Trophoblast cell (in vitro differentiated cells and primary cell): ENCODE measurements around the gene ESR2.

ENCODE experiments used
- DNase-seq, 2 donors: peaks; one replicate each; pipeline ENCODE4 v3.0.0-alpha.2; 2016
- H2AFZ ChIP-seq: 2 replicates; pipeline ENCODE4 v1.6.1; 2013; ENCODE audit warnings: low read length, moderate library complexity, mild to moderate bottlenecking; ENCODE audit not compliant: insufficient read depth, poor library complexity
- H2AK5ac ChIP-seq: 2 replicates; pipeline ENCODE4 v1.6.1; 2013; ENCODE audit warnings: mild to moderate bottlenecking, low read length
- H2BK120ac ChIP-seq: 2 replicates; pipeline ENCODE4 v1.6.1; 2013; ENCODE audit warnings: low read length, mild to moderate bottlenecking, moderate library complexity; ENCODE audit not compliant: insufficient read depth, poor library complexity
- H2BK12ac ChIP-seq: 2 replicates; pipeline ENCODE4 v1.6.1; 2013; ENCODE audit warnings: mild to moderate bottlenecking, low read length, moderate library complexity
- H2BK5ac ChIP-seq: 2 replicates; pipeline ENCODE4 v1.6.1; 2013; ENCODE audit warnings: low read length, low read depth, moderate library complexity, mild to moderate bottlenecking; ENCODE audit not compliant: poor library complexity
- H3K14ac ChIP-seq: 2 replicates; pipeline ENCODE4 v1.6.1; 2013; ENCODE audit warnings: mild to moderate bottlenecking, low read length
- H3K18ac ChIP-seq: 2 replicates; pipeline ENCODE4 v1.6.1; 2013; ENCODE audit warnings: mild to moderate bottlenecking, low read length
- H3K23ac ChIP-seq: 2 replicates; pipeline ENCODE4 v1.6.1; 2013; ENCODE audit warnings: low read length
- H3K27ac ChIP-seq: 2 replicates; pipeline ENCODE4 v1.5.1; 2013; ENCODE audit warnings: low read depth, mild to moderate bottlenecking, inconsistent platforms, low read length, moderate library complexity
- H3K27me3 ChIP-seq: 2 replicates; pipeline ENCODE4 v1.6.1; 2013; ENCODE audit warnings: inconsistent platforms, mild to moderate bottlenecking, low read length, moderate library complexity; ENCODE audit not compliant: insufficient read depth
- H3K36me3 ChIP-seq, 2 experiments: 1 replicate in 1 of 2; 2 replicates in 1 of 2; pipeline ENCODE4 v1.6.1; 2013; ENCODE audit warnings: low read length in 2 of 2, mild to moderate bottlenecking in 2 of 2, moderate library complexity in 1 of 2; ENCODE audit not compliant: insufficient read depth in 2 of 2, control insufficient read depth in 1 of 2
- H3K4ac ChIP-seq: 2 replicates; pipeline ENCODE4 v1.6.1; 2013; ENCODE audit warnings: low read depth, mild to moderate bottlenecking, low read length, moderate library complexity
- H3K4me1 ChIP-seq, 2 experiments: 1 replicate in 1 of 2; 2 replicates in 1 of 2; pipeline ENCODE4 v1.6.1; 2013; ENCODE audit warnings: low read length in 2 of 2, mild to moderate bottlenecking in 2 of 2, moderate library complexity in 1 of 2; ENCODE audit not compliant: insufficient read depth in 2 of 2, control insufficient read depth in 1 of 2
- H3K4me2 ChIP-seq: 2 replicates; pipeline ENCODE4 v1.6.1; 2013; ENCODE audit warnings: inconsistent platforms, mild to moderate bottlenecking, low read length, moderate library complexity
- H3K4me3 ChIP-seq: 2 replicates; pipeline ENCODE4 v1.5.1; 2013; ENCODE audit warnings: mild to moderate bottlenecking, low read depth, low read length, inconsistent platforms
- H3K79me1 ChIP-seq: one replicate; pipeline ENCODE4 v1.6.1; 2013; ENCODE audit warnings: low read length
- H3K79me2 ChIP-seq: 2 replicates; pipeline ENCODE4 v1.6.1; 2013; ENCODE audit warnings: low read length, mild to moderate bottlenecking; ENCODE audit not compliant: control insufficient read depth, insufficient read depth, poor library complexity
- H3K9ac ChIP-seq: 2 replicates; pipeline ENCODE4 v1.6.1; 2013; ENCODE audit warnings: mild to moderate bottlenecking, low read length
- H3K9me3 ChIP-seq: 2 replicates; pipeline ENCODE4 v1.6.1; 2013; ENCODE audit warnings: low read depth, mild to moderate bottlenecking, control low read depth, inconsistent platforms, low read length; ENCODE audit not compliant: insufficient read depth
- H4K12ac ChIP-seq: 2 replicates; pipeline ENCODE4 v1.6.1; 2013; ENCODE audit warnings: low read depth, mild to moderate bottlenecking, low read length, moderate library complexity
- H4K8ac ChIP-seq: 2 replicates; pipeline ENCODE4 v1.6.1; 2013; ENCODE audit warnings: low read depth, mild to moderate bottlenecking, low read length, moderate library complexity
- H4K91ac ChIP-seq: one replicate; pipeline ENCODE4 v1.6.1; 2013; ENCODE audit warnings: low read depth, mild to moderate bottlenecking, low read length, moderate library complexity
- WGBS: extraction: QIAGEN DNeasy Blood & Tissue Kit; methylation state at CpG from one replicate; pipeline ENCODE4 v1.1.7; 2013; ENCODE audit warnings: missing lambda C conversion rate; ENCODE audit not compliant: insufficient read length, insufficient coverage; ENCODE audit errors: extremely low coverage; 5-methylcytosine and 5-hydroxymethylcytosine counted together

The ESR2 gene

DNA sequence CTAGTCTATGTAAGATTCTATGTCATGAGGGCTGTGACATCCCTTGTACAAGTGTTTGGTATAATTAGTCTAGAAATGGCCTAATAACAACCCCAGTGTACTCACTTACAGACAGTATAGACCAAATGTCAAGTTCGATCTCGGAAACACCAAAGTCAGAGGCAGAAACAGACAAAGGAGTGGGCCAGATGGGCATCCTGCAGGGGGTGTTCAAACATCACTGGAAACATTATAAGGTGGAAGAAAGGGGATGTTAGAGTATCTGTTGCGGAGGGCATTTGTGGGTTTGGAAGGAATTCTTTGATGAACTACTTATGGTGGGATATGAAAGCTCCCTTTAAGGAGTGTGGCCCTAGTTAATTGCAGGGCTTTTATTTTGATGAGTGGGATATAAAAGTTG, 134.6 kb downstream of the ESR2 start:
- H3K4me1 ChIP-seq = no peaks in the 10 kb centered on the region
- WGBS = no CpG with 5 or more reads among the region's 3 CpGs
- no peak overlapping the region for H3K23ac ChIP-seq
- H3K9ac ChIP-seq = no peak overlapping the region
- H4K8ac ChIP-seq = no peak overlapping the region
- no peak overlapping the region for H3K27ac ChIP-seq
- H3K4me3 ChIP-seq = no peak overlapping the region
- no peak overlapping the region for H3K18ac ChIP-seq
- no peak overlapping the region for H2BK5ac ChIP-seq
- H2BK12ac ChIP-seq = no peak overlapping the region
- no peaks in the 10 kb centered on the region for H3K79me1 ChIP-seq
- H4K91ac ChIP-seq = no peak overlapping the region
- H4K12ac ChIP-seq = no peak overlapping the region
- no peak overlapping the region for H3K4ac ChIP-seq
- no peak overlapping the region for H2BK120ac ChIP-seq
- H3K14ac ChIP-seq = no peak overlapping the region
- H3K4me2 ChIP-seq = no peak overlapping the region
- H3K9me3 ChIP-seq = peaks cover 2% of the 10 kb centered on the region
- H3K27me3 ChIP-seq = no peaks in the 10 kb centered on the region
- peaks cover 5 to 10% of the 10 kb centered on the region in 2 experiments for H3K36me3 ChIP-seq
- H3K79me2 ChIP-seq = no peaks in the 10 kb centered on the region
- no peak overlapping the region for H2AK5ac ChIP-seq
- no peak for DNase-seq
- no peak overlapping the region for H2AFZ ChIP-seq

DNA sequence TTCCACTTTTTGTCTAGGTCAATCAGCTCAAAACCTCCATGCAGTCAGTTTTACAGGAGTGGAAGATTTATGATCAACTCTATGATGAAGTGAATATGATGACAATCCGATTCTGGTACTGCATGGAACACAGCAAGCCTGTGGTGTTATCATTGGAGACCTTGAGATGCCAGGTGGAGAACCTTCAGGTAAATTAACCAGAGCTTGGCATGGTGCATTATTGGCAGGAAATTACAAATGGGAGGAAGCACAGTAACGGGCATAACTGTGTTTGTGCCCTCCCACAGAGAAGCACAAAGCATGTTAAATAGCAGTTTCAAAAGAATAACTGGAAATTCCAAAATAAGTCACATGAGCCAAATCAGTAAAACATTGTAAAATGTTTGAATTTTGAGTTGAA, 135.6 kb downstream of the ESR2 start:
- no peaks in the 10 kb centered on the region for H3K27me3 ChIP-seq
- H2AK5ac ChIP-seq = no peak overlapping the region
- peaks cover 5 to 11% of the 10 kb centered on the region in 2 experiments for H3K36me3 ChIP-seq
- H3K9ac ChIP-seq = no peak overlapping the region
- H3K79me2 ChIP-seq = no peaks in the 10 kb centered on the region
- no peak overlapping the region for H2BK12ac ChIP-seq
- H2AFZ ChIP-seq = no peak overlapping the region
- H2BK120ac ChIP-seq = no peak overlapping the region
- H3K23ac ChIP-seq = no peak overlapping the region
- H4K12ac ChIP-seq = no peak overlapping the region
- no peak overlapping the region for H3K4me3 ChIP-seq
- H3K4ac ChIP-seq = no peak overlapping the region
- H3K14ac ChIP-seq = no peak overlapping the region
- DNase-seq = no peak
- WGBS = no CpG with 5 or more reads among the region's 2 CpGs
- peaks cover 2% of the 10 kb centered on the region for H3K9me3 ChIP-seq
- H3K18ac ChIP-seq = no peak overlapping the region
- H3K4me1 ChIP-seq = no peaks in the 10 kb centered on the region
- no peaks in the 10 kb centered on the region for H3K79me1 ChIP-seq
- no peak overlapping the region for H4K91ac ChIP-seq
- no peak overlapping the region for H3K4me2 ChIP-seq
- H3K27ac ChIP-seq = no peak overlapping the region
- H2BK5ac ChIP-seq = no peak overlapping the region
- no peak overlapping the region for H4K8ac ChIP-seq

DNA sequence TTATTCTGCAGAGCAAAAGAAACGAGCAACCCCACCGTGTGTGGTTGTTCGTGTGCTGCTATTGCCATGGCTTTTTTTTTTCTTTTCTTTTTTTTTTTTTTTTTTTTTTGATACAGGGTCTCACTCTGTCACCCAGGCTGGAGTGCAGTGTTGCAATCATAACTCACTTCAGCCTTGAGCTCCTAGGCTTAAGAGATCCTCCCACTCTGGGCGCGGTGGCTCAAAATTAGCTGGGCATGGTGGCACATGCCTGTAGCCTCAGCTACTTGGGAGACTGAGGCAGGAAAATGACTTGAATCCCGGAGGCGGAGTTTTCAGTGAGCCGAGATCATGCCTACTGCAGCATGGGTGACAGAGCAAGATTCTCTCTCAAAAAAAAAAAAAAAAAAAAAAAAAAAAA, 144.2 kb downstream of the ESR2 start:
- Histone ChIP-seq H3K9me3 (no peaks in the 10 kb centered on the region), H3K27me3 (no peaks in the 10 kb centered on the region), H3K23ac (no peak overlapping the region), H3K79me2 (no peaks in the 10 kb centered on the region), H4K8ac (no peak overlapping the region), H4K91ac (no peak overlapping the region), H3K4ac (no peak overlapping the region), H3K9ac (no peak overlapping the region), H4K12ac (no peak overlapping the region), H2AFZ (no peak overlapping the region), H3K4me1 (no peaks in the 10 kb centered on the region), H3K79me1 (no peaks in the 10 kb centered on the region), H3K18ac (no peak overlapping the region), H3K14ac (no peak overlapping the region), H2BK12ac (no peak overlapping the region), H3K36me3 (peaks cover 5 to 8% of the 10 kb centered on the region in 2 experiments), H2BK120ac (no peak overlapping the region), H2BK5ac (no peak overlapping the region), H3K4me2 (no peak overlapping the region), H3K4me3 (no peak overlapping the region), H2AK5ac (no peak overlapping the region), H3K27ac (no peak overlapping the region)
- DNase-seq = no peak
- WGBS = no CpG with 5 or more reads among the region's 8 CpGs

DNA sequence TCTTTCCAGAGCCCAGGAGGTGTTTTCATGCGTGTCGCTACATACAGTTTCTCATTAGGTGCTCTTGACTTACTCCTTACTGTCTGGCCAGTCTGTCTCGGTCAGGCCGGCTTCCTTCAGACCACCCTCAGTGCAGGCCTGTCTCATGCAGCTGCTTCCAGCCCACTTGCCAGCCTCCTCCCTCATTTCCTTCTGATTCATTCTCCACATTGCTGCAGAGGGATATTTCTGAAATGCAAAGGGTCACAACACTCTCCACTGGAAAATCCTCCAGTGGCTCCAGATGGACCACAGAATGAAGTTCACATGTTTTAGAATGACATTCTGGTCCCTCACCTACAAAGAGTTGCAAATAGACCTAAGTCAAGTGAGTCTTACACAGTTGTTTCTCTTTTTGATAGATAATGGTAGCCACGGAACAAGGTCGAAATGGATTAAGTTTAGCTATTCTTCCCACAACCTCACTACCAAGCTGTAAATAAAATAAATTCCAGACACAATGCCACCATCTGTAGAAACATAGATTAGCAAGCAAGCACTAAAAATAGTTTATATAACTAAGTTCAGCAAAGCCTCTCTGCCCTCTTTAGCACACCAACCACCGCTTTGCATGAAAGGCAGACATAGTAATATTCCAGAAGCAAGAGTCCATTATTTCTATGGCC, 146.9 kb downstream of the ESR2 start:
- Histone ChIP-seq H2BK12ac (no peak overlapping the region), H3K23ac (no peak overlapping the region), H3K9me3 (no peaks in the 10 kb centered on the region), H2BK5ac (no peak overlapping the region), H3K27ac (no peak overlapping the region), H3K79me1 (no peaks in the 10 kb centered on the region), H4K12ac (no peak overlapping the region), H3K14ac (no peak overlapping the region), H3K9ac (no peak overlapping the region), H3K79me2 (no peaks in the 10 kb centered on the region), H3K18ac (no peak overlapping the region), H3K27me3 (no peaks in the 10 kb centered on the region), H4K8ac (no peak overlapping the region), H3K4me2 (no peak overlapping the region), H2AFZ (no peak overlapping the region), H2BK120ac (no peak overlapping the region), H2AK5ac (no peak overlapping the region), H4K91ac (no peak overlapping the region), H3K36me3 (peaks cover 6 to 10% of the 10 kb centered on the region in 2 experiments), H3K4me3 (no peak overlapping the region), H3K4ac (no peak overlapping the region), H3K4me1 (no peaks in the 10 kb centered on the region)
- no CpG with 5 or more reads among the region's 7 CpGs for WGBS
- DNase-seq = no peak
